ENCODE measurements around the gene EXD3. TPM values are rescaled to one million over a fixed set of nuclear protein-coding genes. Genes with fewer than 3 reads are reported as not detected.

The EXD3 gene
- total RNA-seq, 4 donors from 2014 or later, result 8.3 to 22.3 (median 14.2) TPM

DNA sequence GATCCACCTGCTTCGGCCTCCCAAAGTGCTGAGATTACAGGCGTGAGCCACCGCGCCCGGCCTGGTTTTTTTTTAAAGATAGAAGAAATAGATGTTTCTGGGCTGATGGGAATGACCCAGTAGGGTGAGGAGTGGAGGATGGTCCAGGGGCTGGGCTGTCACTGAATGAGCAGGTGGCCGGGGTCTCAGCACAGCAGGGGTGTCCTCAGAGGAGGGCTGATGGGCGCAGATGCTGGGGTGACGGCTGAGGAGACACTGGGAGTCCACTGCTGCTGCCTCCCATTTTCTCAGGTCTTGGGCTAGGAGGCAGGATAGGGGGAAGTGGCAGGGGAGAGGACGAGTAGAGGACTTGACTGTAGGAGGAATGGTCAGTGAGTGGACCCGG lies 147.8 kb downstream of the EXD3 start:
- H3K4me3 ChIP-seq, result no peak overlapping the region
- H3K27ac ChIP-seq (replicated peaks in 1 of 4), result no peak overlapping the region
- intact Hi-C loops (cut with DNase I), result no loop called here
- H3K27me3 ChIP-seq, result peaks cover 0 to 60% (median 2%) of the 10 kb centered on the region in 4 donors
- H3K9me3 ChIP-seq, result no peaks in the 10 kb centered on the region
- no peak for DNase-seq (ENCODE audit: extremely low spot score)
- TF ChIP-seq POLR2A (IDR thresholded peaks at IDR 0.05; ENCODE audit: low read depth), result no peak
- TF ChIP-seq EP300 (IDR thresholded peaks at IDR 0.05), result no peak
- no peak for TF ChIP-seq CTCF (IDR thresholded peaks at IDR 0.05)
- TF ChIP-seq POLR2AphosphoS5 (IDR thresholded peaks at IDR 0.05), result no peak
- peaks cover 28 to 46% (median 37%) of the 10 kb centered on the region in 4 donors for H3K4me1 ChIP-seq
- WGBS, result 89% methylated on average over 10 of the region's 10 CpGs
- H3K36me3 ChIP-seq, result peaks cover 14 to 51% (median 44%) of the 10 kb centered on the region in 4 donors

GRCh38 chr9:137273611-137274320 lies 149.2 kb downstream of the EXD3 start:
- Histone ChIP-seq H3K4me3 (no peak overlapping the region), H3K36me3 (peaks cover 14 to 54% (median 34%) of the 10 kb centered on the region in 4 donors), H3K4me1 (peaks cover 39 to 59% (median 46%) of the 10 kb centered on the region in 4 donors), H3K27ac (replicated peaks in 1 of 4) (no peak overlapping the region), H3K9me3 (no peaks in the 10 kb centered on the region), H3K27me3 (peaks cover 0 to 46% (median 2%) of the 10 kb centered on the region in 4 donors)
- no peak for DNase-seq (ENCODE audit: extremely low spot score)
- 70% methylated on average over 3 of the region's 15 CpGs for WGBS
- TF ChIP-seq POLR2AphosphoS5 (IDR thresholded peaks at IDR 0.05) (no peak), CTCF (IDR thresholded peaks at IDR 0.05) (no peak), POLR2A (IDR thresholded peaks at IDR 0.05; ENCODE audit: low read depth) (no peak), EP300 (IDR thresholded peaks at IDR 0.05) (no peak)
- intact Hi-C loops (cut with DNase I), result no loop called here

- peaks cover 0 to 39% (median 1%) of the 10 kb centered on the region in 4 donors for H3K27me3 ChIP-seq
- no peaks in the 10 kb centered on the region for H3K9me3 ChIP-seq
- H3K4me1 ChIP-seq, result peaks cover 40 to 66% (median 46%) of the 10 kb centered on the region in 4 donors
- intact Hi-C loops (cut with DNase I), result no loop called here
- 89% methylated on average over 5 of the region's 13 CpGs for WGBS
- no peak for DNase-seq (ENCODE audit: extremely low spot score)
- H3K27ac ChIP-seq (replicated peaks in 1 of 4), result no peak overlapping the region
- no peak overlapping the region for H3K4me3 ChIP-seq
- TF ChIP-seq POLR2A (IDR thresholded peaks at IDR 0.05; ENCODE audit: low read depth) (no peak), CTCF (IDR thresholded peaks at IDR 0.05) (no peak), POLR2AphosphoS5 (IDR thresholded peaks at IDR 0.05) (no peak), EP300 (IDR thresholded peaks at IDR 0.05) (no peak)
- H3K36me3 ChIP-seq, result peaks cover 14 to 60% (median 35%) of the 10 kb centered on the region in 4 donors
Measured at GRCh38 chr9:137273095-137273490, 149.9 kb downstream of the EXD3 start.

DNA sequence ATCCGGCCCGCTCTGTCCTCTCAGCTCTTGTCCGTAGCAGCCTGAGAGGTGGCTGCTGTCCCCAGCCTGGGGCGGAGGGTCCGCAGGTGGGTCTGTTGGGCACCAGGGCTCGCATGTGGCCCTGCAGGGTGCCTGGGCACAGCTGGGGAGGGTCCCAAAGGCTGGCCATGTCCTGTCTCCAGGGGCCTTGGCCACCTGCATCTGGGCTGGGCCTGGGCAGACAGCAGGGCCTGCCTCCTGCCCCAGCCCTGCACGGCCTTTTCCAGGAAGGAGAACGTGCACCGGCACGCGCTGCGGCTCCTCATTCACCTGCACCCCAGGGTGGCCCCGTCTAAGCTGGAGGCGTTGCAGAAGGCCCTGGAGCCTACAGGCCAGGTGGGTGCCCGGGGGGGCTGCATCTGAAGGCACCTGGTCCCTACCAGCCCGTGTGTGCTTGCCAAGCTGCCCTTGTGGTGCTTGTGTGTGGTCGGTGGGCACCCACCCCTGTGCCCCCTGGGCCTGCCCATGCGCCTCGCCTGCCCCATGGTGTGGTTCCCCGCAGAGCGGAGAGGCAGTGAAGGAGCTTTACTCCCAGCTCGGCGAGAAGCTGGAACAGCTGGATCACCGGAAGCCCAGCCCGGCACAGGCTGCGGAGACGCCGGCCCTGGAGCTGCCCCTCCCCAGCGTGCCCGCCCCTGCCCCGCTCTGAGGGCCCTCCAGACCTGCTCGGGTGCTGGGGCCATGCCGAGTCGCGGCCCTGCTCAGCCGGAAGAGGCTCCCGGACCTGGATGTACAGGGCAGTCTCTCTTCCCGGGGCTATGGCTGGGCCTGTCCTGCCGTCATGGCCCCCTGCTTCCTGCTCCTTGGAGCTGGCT lies 150.5 kb downstream of the EXD3 start:
- intact Hi-C loops (cut with DNase I), result no loop called here
- H3K4me1 ChIP-seq, result peaks cover 38 to 71% (median 46%) of the 10 kb centered on the region in 4 donors
- no peak overlapping the region for H3K4me3 ChIP-seq
- H3K9me3 ChIP-seq, result no peaks in the 10 kb centered on the region
- no peak overlapping the region for H3K27ac ChIP-seq (replicated peaks in 1 of 4)
- H3K36me3 ChIP-seq, result peaks cover 14 to 66% (median 41%) of the 10 kb centered on the region in 4 donors
- TF ChIP-seq POLR2AphosphoS5 (IDR thresholded peaks at IDR 0.05) (no peak), POLR2A (IDR thresholded peaks at IDR 0.05; ENCODE audit: low read depth) (no peak), CTCF (IDR thresholded peaks at IDR 0.05) (no peak), EP300 (IDR thresholded peaks at IDR 0.05) (no peak)
- no peak for DNase-seq (ENCODE audit: extremely low spot score)
- WGBS, result 88% methylated on average over 24 of the region's 39 CpGs
- H3K27me3 ChIP-seq, result peaks cover 0 to 33% (median 0%) of the 10 kb centered on the region in 4 donors

Data from esophagus muscularis mucosa (tissue), 4 donors.